ENCODE data around the gene MSANTD3.

DNA sequence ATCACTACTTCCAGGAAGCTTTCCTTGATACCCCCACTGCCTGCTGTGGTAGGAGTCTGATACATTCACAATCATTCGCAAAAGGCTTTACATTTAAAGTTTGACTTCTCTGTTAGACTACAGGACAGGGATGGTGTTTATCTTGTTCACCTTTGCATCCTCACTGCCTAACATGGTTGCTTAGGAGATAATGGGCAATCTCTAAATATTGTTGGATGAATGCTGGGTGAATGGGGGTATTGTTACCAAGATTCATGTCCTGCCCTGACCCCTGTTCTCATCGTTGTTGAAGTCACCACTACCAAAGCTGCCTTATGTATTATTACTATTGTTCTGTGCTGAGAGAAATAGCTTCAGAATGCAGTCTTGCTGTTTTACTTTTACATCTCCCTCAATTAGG lies 38.3 kb downstream of the MSANTD3 start:
- TF ChIP-seq RAD21 (IDR thresholded peaks at IDR 0.05; ENCODE audit: low read depth), result no peak
- no peak for TF ChIP-seq CREB1 (IDR thresholded peaks at IDR 0.05; ENCODE audit: low read depth)
- TF ChIP-seq, protein P1, sequence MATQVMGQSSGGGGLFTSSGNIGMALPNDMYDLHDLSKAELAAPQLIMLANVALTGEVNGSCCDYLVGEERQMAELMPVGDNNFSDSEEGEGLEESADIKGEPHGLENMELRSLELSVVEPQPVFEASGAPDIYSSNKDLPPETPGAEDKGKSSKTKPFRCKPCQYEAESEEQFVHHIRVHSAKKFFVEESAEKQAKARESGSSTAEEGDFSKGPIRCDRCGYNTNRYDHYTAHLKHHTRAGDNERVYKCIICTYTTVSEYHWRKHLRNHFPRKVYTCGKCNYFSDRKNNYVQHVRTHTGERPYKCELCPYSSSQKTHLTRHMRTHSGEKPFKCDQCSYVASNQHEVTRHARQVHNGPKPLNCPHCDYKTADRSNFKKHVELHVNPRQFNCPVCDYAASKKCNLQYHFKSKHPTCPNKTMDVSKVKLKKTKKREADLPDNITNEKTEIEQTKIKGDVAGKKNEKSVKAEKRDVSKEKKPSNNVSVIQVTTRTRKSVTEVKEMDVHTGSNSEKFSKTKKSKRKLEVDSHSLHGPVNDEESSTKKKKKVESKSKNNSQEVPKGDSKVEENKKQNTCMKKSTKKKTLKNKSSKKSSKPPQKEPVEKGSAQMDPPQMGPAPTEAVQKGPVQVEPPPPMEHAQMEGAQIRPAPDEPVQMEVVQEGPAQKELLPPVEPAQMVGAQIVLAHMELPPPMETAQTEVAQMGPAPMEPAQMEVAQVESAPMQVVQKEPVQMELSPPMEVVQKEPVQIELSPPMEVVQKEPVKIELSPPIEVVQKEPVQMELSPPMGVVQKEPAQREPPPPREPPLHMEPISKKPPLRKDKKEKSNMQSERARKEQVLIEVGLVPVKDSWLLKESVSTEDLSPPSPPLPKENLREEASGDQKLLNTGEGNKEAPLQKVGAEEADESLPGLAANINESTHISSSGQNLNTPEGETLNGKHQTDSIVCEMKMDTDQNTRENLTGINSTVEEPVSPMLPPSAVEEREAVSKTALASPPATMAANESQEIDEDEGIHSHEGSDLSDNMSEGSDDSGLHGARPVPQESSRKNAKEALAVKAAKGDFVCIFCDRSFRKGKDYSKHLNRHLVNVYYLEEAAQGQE (IDR thresholded peaks at IDR 0.05; ENCODE audit: low read depth), result no peak
- TF ChIP-seq EP300 (IDR thresholded peaks at IDR 0.05; ENCODE audit: borderline replicate concordance), result no peak
- no peak for TF ChIP-seq TEAD4 (IDR thresholded peaks at IDR 0.05)

All from Ishikawa (cell line).